HEK293 (cell line): ENCODE results near the gene HLF.

Source experiments
- CTCF ChIA-PET: fragments of 350-600 bp; formaldehyde crosslinking; extraction: SDS; loops from one replicate; lab custom pipeline; 2021; ENCODE audit warnings: antibody characterized with exemption; lab: Yijun Ruan, JAX
- POLR2A ChIA-PET: fragments of 300-600 bp; formaldehyde crosslinking; extraction: SDS; loops from one replicate; lab custom pipeline; 2020; ENCODE audit warnings: antibody characterized with exemption, inconsistent platforms; lab: Yijun Ruan, JAX
- H3K27ac ChIP-seq: fragments of 200-500 bp; sonication (Bioruptor generic); 2 replicates; pipeline ENCODE4 v1.5.1; 2014; ENCODE audit warnings: low read depth, low read length, control low read depth, inconsistent platforms; ENCODE audit errors: extremely low read depth
- H3K36me3 ChIP-seq, 2 experiments: fragments of 200-500 bp in 1 of 2; sonication (Bioruptor generic) in 1 of 2; 1 replicate in 1 of 2; 2 replicates in 1 of 2; pipeline ENCODE4 v1.5.1; 2014 to 2017; ENCODE audit warnings: inconsistent platforms in 2 of 2, low read length in 2 of 2; ENCODE audit not compliant: control insufficient read depth in 2 of 2, insufficient read depth in 1 of 2
- H3K4me1 ChIP-seq: fragments of 200-500 bp; sonication (Bioruptor generic); 2 replicates; pipeline ENCODE4 v1.5.1; 2014; ENCODE audit warnings: mild to moderate bottlenecking, low read length, inconsistent platforms; ENCODE audit not compliant: control insufficient read depth, insufficient read depth
- H3K4me3 ChIP-seq: 2 replicates; pipeline ENCODE4 v1.5.1; 2011; ENCODE audit warnings: low read depth, mild to moderate bottlenecking, control low read depth, low read length, moderate library complexity
- H3K9me3 ChIP-seq: fragments of 200-500 bp; sonication (Bioruptor generic); 2 replicates; pipeline ENCODE4 v1.5.1; 2014; ENCODE audit warnings: low read depth, low read length, inconsistent platforms; ENCODE audit not compliant: control insufficient read depth, insufficient read depth
- BCL11B ChIP-seq: fragments of 450-650 bp; formaldehyde crosslinking; IDR thresholded peaks from 2 replicates; pipeline ENCODE4 v1.5.1; 2016; ENCODE audit warnings: low read depth, missing biosample characterization, missing genetic modification characterization
- FEZF1 ChIP-seq: fragments of 450-650 bp; formaldehyde crosslinking; IDR thresholded peaks from 2 replicates; pipeline ENCODE4 v1.5.1; 2016; ENCODE audit warnings: missing biosample characterization, missing genetic modification characterization
- HOXC10 ChIP-seq: sonication (generic); formaldehyde crosslinking; IDR thresholded peaks from 2 replicates; pipeline ENCODE4 v1.8.1; 2023; ENCODE audit warnings: mild to moderate bottlenecking, missing genetic modification reagents
- IKZF3 ChIP-seq: fragments of 450-650 bp; IDR thresholded peaks from 2 replicates; pipeline ENCODE4 v1.5.0; 2018; ENCODE audit warnings: missing biosample characterization, mild to moderate bottlenecking, missing genetic modification characterization, moderate library complexity
- KLF8 ChIP-seq: fragments of 450-650 bp; formaldehyde crosslinking; IDR thresholded peaks from 2 replicates; pipeline ENCODE4 v1.5.1; 2016; ENCODE audit warnings: missing biosample characterization, missing genetic modification characterization
- SETDB1 ChIP-seq: IDR thresholded peaks from one replicate; pipeline ENCODE4 v1.6.1; 2017; ENCODE audit warnings: mild to moderate bottlenecking, low read length, moderate library complexity, mixed read lengths; ENCODE audit not compliant: insufficient read length
- ZBTB20 ChIP-seq: fragments of 450-650 bp; formaldehyde crosslinking; IDR thresholded peaks from 2 replicates; pipeline ENCODE4 v1.5.1; 2016; ENCODE audit warnings: missing biosample characterization, missing genetic modification characterization
- ZBTB26 ChIP-seq: fragments of 450-650 bp; formaldehyde crosslinking; optimal IDR thresholded peaks from 2 replicates; pipeline ENCODE3; 2016; ENCODE audit warnings: missing biosample characterization, mild to moderate bottlenecking, missing genetic modification characterization
- ZBTB48 ChIP-seq: fragments of 450-650 bp; formaldehyde crosslinking; IDR thresholded peaks from 2 replicates; pipeline ENCODE4 v1.5.1; 2016; ENCODE audit warnings: missing biosample characterization, missing genetic modification characterization
- ZNF112 ChIP-seq: fragments of 450-650 bp; formaldehyde crosslinking; IDR thresholded peaks from 2 replicates; pipeline ENCODE4 v1.5.0; 2017; ENCODE audit warnings: missing biosample characterization, missing genetic modification characterization
- ZNF138 ChIP-seq: fragments of 450-650 bp; formaldehyde crosslinking; IDR thresholded peaks from 2 replicates; pipeline ENCODE4 v1.5.1; 2016; ENCODE audit warnings: missing biosample characterization, missing genetic modification characterization, borderline replicate concordance
- ZNF148 ChIP-seq: fragments of 450-650 bp; formaldehyde crosslinking; IDR thresholded peaks from 2 replicates; pipeline ENCODE4 v1.5.0; 2017; ENCODE audit warnings: missing biosample characterization, missing genetic modification characterization, borderline replicate concordance
- ZNF214 ChIP-seq: fragments of 450-650 bp; formaldehyde crosslinking; IDR thresholded peaks from 2 replicates; pipeline ENCODE4 v1.5.1; 2017; ENCODE audit warnings: missing biosample characterization, mild to moderate bottlenecking, missing genetic modification characterization, borderline replicate concordance
- ZNF23 ChIP-seq: fragments of 450-650 bp; formaldehyde crosslinking; IDR thresholded peaks from 2 replicates; pipeline ENCODE4 v1.5.1; 2016; ENCODE audit warnings: missing biosample characterization, missing genetic modification characterization, borderline replicate concordance
- ZNF266 ChIP-seq: fragments of 450-650 bp; formaldehyde crosslinking; IDR thresholded peaks from 2 replicates; pipeline ENCODE4 v1.5.1; 2016; ENCODE audit warnings: missing biosample characterization, missing genetic modification characterization, low read depth
- ZNF311 ChIP-seq: fragments of 450-650 bp; formaldehyde crosslinking; IDR thresholded peaks from 2 replicates; pipeline ENCODE4 v1.5.1; 2017; ENCODE audit warnings: missing biosample characterization, missing genetic modification characterization, borderline replicate concordance
- ZNF391 ChIP-seq: fragments of 450-650 bp; formaldehyde crosslinking; IDR thresholded peaks from 2 replicates; pipeline ENCODE4 v1.5.1; 2016; ENCODE audit warnings: low read depth, missing biosample characterization, missing genetic modification characterization, borderline replicate concordance
- ZNF514 ChIP-seq: fragments of 450-650 bp; formaldehyde crosslinking; IDR thresholded peaks from 2 replicates; pipeline ENCODE4 v1.5.1; 2016; ENCODE audit warnings: missing biosample characterization, missing genetic modification characterization
- ZNF664 ChIP-seq: fragments of 450-650 bp; formaldehyde crosslinking; IDR thresholded peaks from 2 replicates; pipeline ENCODE4 v1.5.1; 2016; ENCODE audit warnings: missing biosample characterization, missing genetic modification characterization
- ZNF670 ChIP-seq: fragments of 450-650 bp; formaldehyde crosslinking; IDR thresholded peaks from 2 replicates; pipeline ENCODE4 v1.5.1; 2016; ENCODE audit warnings: missing biosample characterization, missing genetic modification characterization, low read depth
- ZNF747 ChIP-seq: fragments of 450-650 bp; formaldehyde crosslinking; IDR thresholded peaks from 2 replicates; pipeline ENCODE4 v1.5.1; 2016; ENCODE audit warnings: missing biosample characterization, missing genetic modification characterization
- ZNF777 ChIP-seq: fragments of 450-650 bp; formaldehyde crosslinking; IDR thresholded peaks from 2 replicates; pipeline ENCODE4 v1.5.1; 2017; ENCODE audit warnings: missing biosample characterization, missing genetic modification characterization, borderline replicate concordance
- TF ChIP-seq, protein P1 (sequence below): fragments of 450-650 bp; formaldehyde crosslinking; IDR thresholded peaks from 2 replicates; pipeline ENCODE4 v1.5.1; 2016; ENCODE audit warnings: missing biosample characterization, missing genetic modification characterization
- TF ChIP-seq, protein P2 (sequence below): fragments of 450-650 bp; formaldehyde crosslinking; IDR thresholded peaks from 2 replicates; pipeline ENCODE4 v1.5.1; 2016; ENCODE audit warnings: missing biosample characterization, missing genetic modification characterization

The HLF gene

DNA sequence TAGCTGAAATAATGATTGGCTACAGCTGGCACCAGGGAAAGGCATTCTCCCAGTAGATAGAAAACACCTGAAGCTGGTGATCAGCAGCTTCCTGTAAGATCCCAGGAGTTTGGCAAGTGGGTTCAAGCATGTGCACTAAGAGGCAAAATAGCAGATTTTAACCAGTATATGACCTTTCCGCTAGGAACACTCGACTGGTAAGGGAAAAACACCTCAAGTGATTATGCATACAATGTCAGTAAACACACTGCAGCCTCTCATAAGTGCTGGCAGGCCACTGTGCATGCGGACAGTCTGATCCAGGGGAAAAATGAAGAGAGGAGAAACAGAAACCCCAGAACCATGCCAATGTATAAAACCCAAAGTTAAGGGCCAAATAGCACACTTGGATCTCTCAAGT lies 49.0 kb upstream of the HLF start:
- POLR2A ChIA-PET, result no interaction called here
- H3K36me3 ChIP-seq, result no peaks in the 10 kb centered on the region
- no peak overlapping the region for H3K4me3 ChIP-seq
- 0 out of 2 replicates have a peak, but pooled peaks cover 4% of the 10 kb centered on the region for H3K4me1 ChIP-seq
- H3K9me3 ChIP-seq, result no peaks in the 10 kb centered on the region
- CTCF ChIA-PET, result no interaction called here
- no peak overlapping the region for H3K27ac ChIP-seq
- TF ChIP-seq ZNF670 (tag by site-specific recombination), result no peak
- no peak for TF ChIP-seq ZBTB48
- no peak for TF ChIP-seq ZNF214 (tag by site-specific recombination)
- TF ChIP-seq FEZF1 (tag by site-specific recombination), result no peak
- no peak for TF ChIP-seq ZNF747
- TF ChIP-seq ZBTB26 (tag by site-specific recombination), result no peak
- no peak for TF ChIP-seq SETDB1
- no peak for TF ChIP-seq HOXC10 (CRISPR knock-in tag)
- TF ChIP-seq, all 188 proteins: peak for 0

GRCh38 chr17:55216888-55217287 lies 47.9 kb upstream of the HLF start:
- ChIA-PET CTCF (no interaction called here), POLR2A (no interaction called here)
- TF ChIP-seq BCL11B (tag by site-specific recombination) (no peak), ZNF777 (tag by site-specific recombination) (no peak), ZNF23 (tag by site-specific recombination) (no peak), ZBTB20 (no peak), KLF8 (tag by site-specific recombination) (no peak), ZNF514 (tag by site-specific recombination) (no peak), ZNF266 (tag by site-specific recombination) (no peak), IKZF3 (tag by site-specific recombination) (no peak), ZNF148 (tag by site-specific recombination) (no peak), ZNF112 (no peak), ZNF311 (no peak), ZNF664 (tag by site-specific recombination) (no peak), ZNF391 (tag by site-specific recombination) (no peak), ZNF138 (tag by site-specific recombination) (no peak)
- TF ChIP-seq, protein P1, sequence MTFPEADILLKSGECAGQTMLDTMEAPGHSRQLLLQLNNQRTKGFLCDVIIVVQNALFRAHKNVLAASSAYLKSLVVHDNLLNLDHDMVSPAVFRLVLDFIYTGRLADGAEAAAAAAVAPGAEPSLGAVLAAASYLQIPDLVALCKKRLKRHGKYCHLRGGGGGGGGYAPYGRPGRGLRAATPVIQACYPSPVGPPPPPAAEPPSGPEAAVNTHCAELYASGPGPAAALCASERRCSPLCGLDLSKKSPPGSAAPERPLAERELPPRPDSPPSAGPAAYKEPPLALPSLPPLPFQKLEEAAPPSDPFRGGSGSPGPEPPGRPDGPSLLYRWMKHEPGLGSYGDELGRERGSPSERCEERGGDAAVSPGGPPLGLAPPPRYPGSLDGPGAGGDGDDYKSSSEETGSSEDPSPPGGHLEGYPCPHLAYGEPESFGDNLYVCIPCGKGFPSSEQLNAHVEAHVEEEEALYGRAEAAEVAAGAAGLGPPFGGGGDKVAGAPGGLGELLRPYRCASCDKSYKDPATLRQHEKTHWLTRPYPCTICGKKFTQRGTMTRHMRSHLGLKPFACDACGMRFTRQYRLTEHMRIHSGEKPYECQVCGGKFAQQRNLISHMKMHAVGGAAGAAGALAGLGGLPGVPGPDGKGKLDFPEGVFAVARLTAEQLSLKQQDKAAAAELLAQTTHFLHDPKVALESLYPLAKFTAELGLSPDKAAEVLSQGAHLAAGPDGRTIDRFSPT (tag by site-specific recombination), result no peak
- TF ChIP-seq, protein P2, sequence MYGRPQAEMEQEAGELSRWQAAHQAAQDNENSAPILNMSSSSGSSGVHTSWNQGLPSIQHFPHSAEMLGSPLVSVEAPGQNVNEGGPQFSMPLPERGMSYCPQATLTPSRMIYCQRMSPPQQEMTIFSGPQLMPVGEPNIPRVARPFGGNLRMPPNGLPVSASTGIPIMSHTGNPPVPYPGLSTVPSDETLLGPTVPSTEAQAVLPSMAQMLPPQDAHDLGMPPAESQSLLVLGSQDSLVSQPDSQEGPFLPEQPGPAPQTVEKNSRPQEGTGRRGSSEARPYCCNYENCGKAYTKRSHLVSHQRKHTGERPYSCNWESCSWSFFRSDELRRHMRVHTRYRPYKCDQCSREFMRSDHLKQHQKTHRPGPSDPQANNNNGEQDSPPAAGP (tag by site-specific recombination), result no peak

More at GRCh38 chr17:55216888-55217287, 47.9 kb upstream of the HLF start:
- no peak overlapping the region for H3K27ac ChIP-seq
- H3K4me3 ChIP-seq, result no peak overlapping the region
- no peaks in the 10 kb centered on the region for H3K36me3 ChIP-seq
- H3K9me3 ChIP-seq, result no peaks in the 10 kb centered on the region
- H3K4me1 ChIP-seq, result no peaks in the 10 kb centered on the region
